ENCODE data around the gene SPINK6.

SPINK6 gene

GRCh38 chr5:148224117-148224742 is 21.4 kb downstream of the SPINK6 start:
- no peak for DNase-seq

- no peak for DNase-seq
These were observed 25.6 kb downstream of the SPINK6 start for GRCh38 chr5:148228392-148228984.

GRCh38 chr5:148229840-148230239 is 27.0 kb downstream of the SPINK6 start:
- DNase-seq = no peak

- no peak for DNase-seq
These were observed 27.4 kb downstream of the SPINK6 start for GRCh38 chr5:148230240-148230639.

- DNase-seq = no peak
These were observed 35.1 kb downstream of the SPINK6 start for GRCh38 chr5:148237785-148238417.

- no peak for DNase-seq
These were observed 35.6 kb downstream of the SPINK6 start, which contains the start of gene MARCOL for GRCh38 chr5:148238418-148238794. MARCOL (plus strand) TSS chr5:148238525; CDS start chr5:148238598, 73 bp downstream.

GRCh38 chr5:148248894-148249293 is 46.1 kb downstream of the SPINK6 start:
- DNase-seq = no peak

GRCh38 chr5:148255456-148255855 is 52.6 kb downstream of the SPINK6 start:
- no peak for DNase-seq

- no peak for DNase-seq
These were observed 56.4 kb downstream of the SPINK6 start for GRCh38 chr5:148259288-148259687.

GRCh38 chr5:148261221-148261620 is 58.4 kb downstream of the SPINK6 start:
- no peak for DNase-seq

All from NCI-H2107 (cell line).